Measurements from ENCODE around the gene PDPK1.
"Not testable (repeated sequence)": the region's sequence is repeated elsewhere in the genome, so short reads cannot be mapped to it uniquely, and the experiment has no call there.

The PDPK1 gene

GRCh38 chr16:2580143-2580542 lies 42.3 kb downstream of the PDPK1 start:
- H3K27me3 Mint-ChIP-seq; H3K27ac Mint-ChIP-seq; H3K36me3 Mint-ChIP-seq (ENCODE audit: low read depth): not testable (repeated sequence)

GRCh38 chr16:2580818-2581217 lies 43.0 kb downstream of the PDPK1 start:
- not testable (repeated sequence) for H3K27me3 Mint-ChIP-seq; H3K4me3 Mint-ChIP-seq; H3K4me1 Mint-ChIP-seq (ENCODE audit: low read depth); H3K9me3 Mint-ChIP-seq; H3K36me3 Mint-ChIP-seq (ENCODE audit: low read depth); H3K27ac Mint-ChIP-seq

More at GRCh38 chr16:2580143-2580542, 42.3 kb downstream of the PDPK1 start:
- not testable (repeated sequence) for H3K9me3 Mint-ChIP-seq; H3K4me3 Mint-ChIP-seq; H3K4me1 Mint-ChIP-seq (ENCODE audit: low read depth)

GRCh38 chr16:2584729-2585650 lies 47.2 kb downstream of the PDPK1 start:
- peaks cover 4% of the 10 kb centered on the region for H3K4me1 Mint-ChIP-seq (ENCODE audit: low read depth)
- H3K9me3 Mint-ChIP-seq: no peaks in the 10 kb centered on the region
- no peak overlapping the region for H3K27ac Mint-ChIP-seq
- peaks cover 28% of the 10 kb centered on the region for H3K36me3 Mint-ChIP-seq (ENCODE audit: low read depth)
- H3K27me3 Mint-ChIP-seq: no peaks in the 10 kb centered on the region
- no peak overlapping the region for H3K4me3 Mint-ChIP-seq

GRCh38 chr16:2585651-2586081 lies 47.8 kb downstream of the PDPK1 start:
- no peak overlapping the region for H3K4me3 Mint-ChIP-seq
- H3K9me3 Mint-ChIP-seq: no peaks in the 10 kb centered on the region
- H3K27me3 Mint-ChIP-seq: no peaks in the 10 kb centered on the region
- H3K36me3 Mint-ChIP-seq (ENCODE audit: low read depth): peaks cover 34% of the 10 kb centered on the region
- no peak overlapping the region for H3K27ac Mint-ChIP-seq
- H3K4me1 Mint-ChIP-seq (ENCODE audit: low read depth): peaks cover 10% of the 10 kb centered on the region

GRCh38 chr16:2586241-2586640 lies 48.4 kb downstream of the PDPK1 start:
- H3K27me3 Mint-ChIP-seq: no peaks in the 10 kb centered on the region
- peaks cover 34% of the 10 kb centered on the region for H3K36me3 Mint-ChIP-seq (ENCODE audit: low read depth)
- no peak overlapping the region for H3K4me3 Mint-ChIP-seq
- no peak overlapping the region for H3K27ac Mint-ChIP-seq
- no peaks in the 10 kb centered on the region for H3K9me3 Mint-ChIP-seq
- H3K4me1 Mint-ChIP-seq (ENCODE audit: low read depth): peaks cover 10% of the 10 kb centered on the region

- Mint-ChIP-seq H3K4me3 (no peak overlapping the region), H3K27me3 (no peaks in the 10 kb centered on the region), H3K4me1 (ENCODE audit: low read depth) (peaks cover 14% of the 10 kb centered on the region), H3K36me3 (ENCODE audit: low read depth) (peaks cover 35% of the 10 kb centered on the region), H3K27ac (no peak overlapping the region), H3K9me3 (no peaks in the 10 kb centered on the region)
Measured at GRCh38 chr16:2586901-2587480, 49.2 kb downstream of the PDPK1 start.

- no peak overlapping the region for H3K27ac Mint-ChIP-seq
Measured at GRCh38 chr16:2587891-2588565, 50.2 kb downstream of the PDPK1 start.

GRCh38 chr16:2591476-2592240 lies 53.8 kb downstream of the PDPK1 start:
- H3K27ac Mint-ChIP-seq: peak overlapping the region; percentile 40
- peaks cover 31% of the 10 kb centered on the region for H3K36me3 Mint-ChIP-seq (ENCODE audit: low read depth)
- H3K4me3 Mint-ChIP-seq: no peak overlapping the region
- peaks cover 48% of the 10 kb centered on the region for H3K4me1 Mint-ChIP-seq (ENCODE audit: low read depth)
- no peaks in the 10 kb centered on the region for H3K27me3 Mint-ChIP-seq
- no peaks in the 10 kb centered on the region for H3K9me3 Mint-ChIP-seq

More at GRCh38 chr16:2587891-2588565, 50.2 kb downstream of the PDPK1 start:
- no peak overlapping the region for H3K4me3 Mint-ChIP-seq
- no peaks in the 10 kb centered on the region for H3K9me3 Mint-ChIP-seq
- H3K36me3 Mint-ChIP-seq (ENCODE audit: low read depth): peaks cover 37% of the 10 kb centered on the region
- no peaks in the 10 kb centered on the region for H3K27me3 Mint-ChIP-seq
- H3K4me1 Mint-ChIP-seq (ENCODE audit: low read depth): peaks cover 24% of the 10 kb centered on the region

GRCh38 chr16:2592786-2593185 lies 55.0 kb downstream of the PDPK1 start:
- Mint-ChIP-seq H3K9me3 (no peaks in the 10 kb centered on the region), H3K4me3 (peak overlapping the region; percentile 44), H3K4me1 (ENCODE audit: low read depth) (peaks cover 48% of the 10 kb centered on the region), H3K27me3 (no peaks in the 10 kb centered on the region), H3K36me3 (ENCODE audit: low read depth) (peaks cover 23% of the 10 kb centered on the region), H3K27ac (peak overlapping the region; percentile 59)

- Mint-ChIP-seq H3K27ac (peak overlapping the region; percentile 41), H3K4me3 (no peak overlapping the region), H3K9me3 (no peaks in the 10 kb centered on the region), H3K4me1 (ENCODE audit: low read depth) (peaks cover 39% of the 10 kb centered on the region), H3K27me3 (no peaks in the 10 kb centered on the region), H3K36me3 (ENCODE audit: low read depth) (peaks cover 4% of the 10 kb centered on the region)
Measured at GRCh38 chr16:2595393-2596205, 57.8 kb downstream of the PDPK1 start.

GRCh38 chr16:2596747-2597559 lies 59.1 kb downstream of the PDPK1 start:
- Mint-ChIP-seq H3K4me3 (no peak overlapping the region), H3K27ac (no peak overlapping the region), H3K4me1 (ENCODE audit: low read depth) (peaks cover 39% of the 10 kb centered on the region), H3K27me3 (no peaks in the 10 kb centered on the region), H3K36me3 (ENCODE audit: low read depth) (peaks cover 3% of the 10 kb centered on the region), H3K9me3 (no peaks in the 10 kb centered on the region)

GRCh38 chr16:2597560-2597902 lies 59.7 kb downstream of the PDPK1 start:
- Mint-ChIP-seq H3K9me3 (no peaks in the 10 kb centered on the region), H3K27ac (no peak overlapping the region), H3K36me3 (ENCODE audit: low read depth) (no peaks in the 10 kb centered on the region), H3K27me3 (no peaks in the 10 kb centered on the region), H3K4me1 (ENCODE audit: low read depth) (peaks cover 39% of the 10 kb centered on the region), H3K4me3 (no peak overlapping the region)

GRCh38 chr16:2598133-2598641 lies 60.4 kb downstream of the PDPK1 start:
- Mint-ChIP-seq H3K4me1 (ENCODE audit: low read depth) (peaks cover 37% of the 10 kb centered on the region), H3K9me3 (no peaks in the 10 kb centered on the region), H3K36me3 (ENCODE audit: low read depth) (no peaks in the 10 kb centered on the region), H3K4me3 (no peak overlapping the region), H3K27ac (no peak overlapping the region), H3K27me3 (no peaks in the 10 kb centered on the region)
